ENCODE data around the gene B3GNT5. TPM values are rescaled to one million over a fixed set of nuclear protein-coding genes. Genes with fewer than 3 reads are reported as not detected.

Gene B3GNT5
- total RNA-seq, 3 donors from 2014 or later = 3.0 to 12.1 (median 6.2) TPM

DNA sequence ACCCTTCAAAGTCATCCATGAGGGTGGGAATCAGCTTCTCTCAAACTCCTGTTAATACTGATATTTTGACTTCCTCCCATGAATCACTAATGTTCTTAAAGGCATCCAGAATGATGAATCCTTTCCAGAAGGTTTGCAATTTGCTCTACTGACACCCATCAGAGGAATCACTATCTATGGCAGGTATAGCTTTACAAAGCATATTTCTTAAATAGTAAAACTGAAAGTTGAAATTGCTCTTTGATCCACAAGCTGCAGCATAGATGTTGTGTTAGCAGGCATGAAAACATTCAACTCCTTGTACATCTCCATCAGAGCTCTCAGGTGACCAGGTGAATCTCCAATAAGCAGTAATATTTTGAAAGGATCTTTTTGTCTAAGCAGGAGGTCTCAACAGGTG lies 66.3 kb downstream of the B3GNT5 start:
- H3K4me1 ChIP-seq = no peaks in the 10 kb centered on the region
- intact Hi-C loops (cut with DNase I; ENCODE audit: low total_unique reads) = no loop called here
- no peak for DNase-seq (ENCODE audit: low spot score in 2 of 2)
- H3K9me3 ChIP-seq = no peaks in the 10 kb centered on the region
- TF ChIP-seq, protein P1, sequence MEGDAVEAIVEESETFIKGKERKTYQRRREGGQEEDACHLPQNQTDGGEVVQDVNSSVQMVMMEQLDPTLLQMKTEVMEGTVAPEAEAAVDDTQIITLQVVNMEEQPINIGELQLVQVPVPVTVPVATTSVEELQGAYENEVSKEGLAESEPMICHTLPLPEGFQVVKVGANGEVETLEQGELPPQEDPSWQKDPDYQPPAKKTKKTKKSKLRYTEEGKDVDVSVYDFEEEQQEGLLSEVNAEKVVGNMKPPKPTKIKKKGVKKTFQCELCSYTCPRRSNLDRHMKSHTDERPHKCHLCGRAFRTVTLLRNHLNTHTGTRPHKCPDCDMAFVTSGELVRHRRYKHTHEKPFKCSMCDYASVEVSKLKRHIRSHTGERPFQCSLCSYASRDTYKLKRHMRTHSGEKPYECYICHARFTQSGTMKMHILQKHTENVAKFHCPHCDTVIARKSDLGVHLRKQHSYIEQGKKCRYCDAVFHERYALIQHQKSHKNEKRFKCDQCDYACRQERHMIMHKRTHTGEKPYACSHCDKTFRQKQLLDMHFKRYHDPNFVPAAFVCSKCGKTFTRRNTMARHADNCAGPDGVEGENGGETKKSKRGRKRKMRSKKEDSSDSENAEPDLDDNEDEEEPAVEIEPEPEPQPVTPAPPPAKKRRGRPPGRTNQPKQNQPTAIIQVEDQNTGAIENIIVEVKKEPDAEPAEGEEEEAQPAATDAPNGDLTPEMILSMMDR (IDR thresholded peaks at IDR 0.05) = no peak
- TF ChIP-seq POLR2A (IDR thresholded peaks at IDR 0.05) (no peak), POLR2AphosphoS5 (IDR thresholded peaks at IDR 0.05) (no peak)
- no peak overlapping the region for H3K27ac ChIP-seq
- H3K4me3 ChIP-seq = no peak overlapping the region
- no peaks in the 10 kb centered on the region for H3K36me3 ChIP-seq
- no peaks in the 10 kb centered on the region for H3K27me3 ChIP-seq

Other genes starting within 250 kb of the B3GNT5 start
- 10 to 100 TPM; 42.3 to 70.2 (median 47.6) TPM for gene MCCC1, start 153.8 kb upstream of the B3GNT5 start, total RNA-seq
- gene LAMP3, start 90.5 kb upstream of the B3GNT5 start, total RNA-seq = under 1 TPM; 0.15 to 0.66 (median 0.16) TPM
- 1 to 10 TPM in 2 of 3 donors, under 1 TPM in 1; 0.64 to 1.5 (median 1.3) TPM for gene MCF2L2, start 175.4 kb downstream of the B3GNT5 start, total RNA-seq

All from breast epithelium (tissue), 4 donors.